ENCODE measurements around the gene TPD52L1.

The TPD52L1 gene

DNA sequence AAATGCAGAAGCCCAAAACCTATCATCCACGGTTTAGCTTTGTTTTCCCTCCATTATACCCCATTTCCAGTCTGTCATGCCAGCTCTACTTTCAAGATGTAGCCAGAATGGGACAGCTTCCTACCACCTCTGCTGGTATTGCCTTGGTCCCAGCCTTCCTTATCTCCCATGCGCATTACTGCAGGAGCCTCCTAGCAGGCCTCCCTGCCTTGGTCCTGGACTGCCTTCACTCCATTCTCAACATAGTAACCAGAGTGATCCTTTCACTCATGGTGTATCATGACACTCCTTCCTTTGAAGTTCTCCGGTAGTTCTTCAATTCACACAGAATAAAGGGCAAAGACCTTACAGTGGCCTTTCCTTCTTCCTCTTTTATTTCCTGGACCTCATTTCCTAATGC is 15.9 kb downstream of the TPD52L1 start:
- no peak for TF ChIP-seq JUND (IDR thresholded peaks at IDR 0.05; ENCODE audit: low read depth)
- DNase-seq (ENCODE audit: low read depth in 1 of 2, low spot score in 1 of 2), result no peak
- in situ Hi-C loops (cut with HindIII; ENCODE audit: low pct_unique_long_range_greater_than_20kb, low sequenced_read_pairs), result no loop called here

DNA sequence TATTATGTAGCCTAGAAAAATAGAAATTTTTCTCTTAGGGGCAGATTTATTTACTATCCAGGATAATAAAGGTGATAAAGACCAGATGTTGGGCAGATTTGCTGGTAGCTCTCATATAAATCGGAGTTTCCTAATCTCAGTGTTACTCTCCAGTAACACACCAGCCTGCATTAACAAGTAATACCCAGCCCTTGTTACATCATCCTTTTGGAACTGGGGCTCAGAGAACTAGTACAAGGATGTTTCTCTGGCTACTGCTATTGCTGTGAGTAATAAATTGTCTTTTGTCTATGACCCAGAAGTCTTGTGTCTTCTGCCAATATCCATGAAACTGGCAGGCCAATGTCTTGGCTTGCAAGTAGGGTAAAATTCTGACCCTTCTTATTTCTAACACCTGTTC is 16.8 kb downstream of the TPD52L1 start:
- in situ Hi-C loops (cut with HindIII; ENCODE audit: low pct_unique_long_range_greater_than_20kb, low sequenced_read_pairs), result no loop called here
- no peak for TF ChIP-seq JUND (IDR thresholded peaks at IDR 0.05; ENCODE audit: low read depth)
- DNase-seq (ENCODE audit: low read depth in 1 of 2, low spot score in 1 of 2), result no peak

DNA sequence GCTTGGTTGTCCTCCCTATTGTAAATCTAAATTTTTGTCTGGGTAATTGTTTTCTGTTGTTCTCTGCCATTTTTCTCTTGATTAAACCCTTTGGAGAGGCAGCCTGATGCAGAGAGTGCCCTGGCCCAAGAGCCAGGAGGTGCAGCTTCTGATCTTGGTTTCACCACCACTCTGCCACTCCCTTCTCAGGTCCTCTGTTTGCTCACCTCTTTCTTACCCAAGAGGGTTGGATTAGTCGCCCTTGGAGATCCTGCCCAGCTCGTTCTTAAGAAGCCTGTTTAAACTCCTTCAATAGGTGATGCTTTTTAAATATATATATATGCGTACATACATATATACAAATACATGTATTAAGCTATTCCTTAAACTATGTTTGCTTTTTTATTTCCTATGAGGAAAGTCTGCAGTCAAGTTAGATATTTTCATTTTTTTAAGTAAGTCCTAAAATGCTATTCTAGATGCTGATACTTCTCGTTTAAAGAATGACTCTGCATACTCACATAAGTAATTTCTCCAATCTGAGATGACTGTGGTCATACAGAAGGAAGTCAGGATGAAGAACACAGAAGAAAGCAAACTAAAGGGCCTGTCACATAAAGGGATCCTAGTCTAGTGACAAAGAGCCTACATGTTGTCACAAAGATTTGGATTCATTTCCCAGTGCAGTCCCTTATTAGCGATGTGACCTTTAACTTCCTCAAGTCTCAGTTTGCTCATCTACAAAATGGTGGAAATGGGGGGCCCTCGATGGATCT is 19.9 kb downstream of the TPD52L1 start:
- no peak for TF ChIP-seq JUND (IDR thresholded peaks at IDR 0.05; ENCODE audit: low read depth)
- peak in 1 of 2 experiments; percentile 47 for DNase-seq (ENCODE audit: low read depth in 1 of 2, low spot score in 1 of 2)
- in situ Hi-C loops (cut with HindIII; ENCODE audit: low pct_unique_long_range_greater_than_20kb, low sequenced_read_pairs), result no loop called here

DNA sequence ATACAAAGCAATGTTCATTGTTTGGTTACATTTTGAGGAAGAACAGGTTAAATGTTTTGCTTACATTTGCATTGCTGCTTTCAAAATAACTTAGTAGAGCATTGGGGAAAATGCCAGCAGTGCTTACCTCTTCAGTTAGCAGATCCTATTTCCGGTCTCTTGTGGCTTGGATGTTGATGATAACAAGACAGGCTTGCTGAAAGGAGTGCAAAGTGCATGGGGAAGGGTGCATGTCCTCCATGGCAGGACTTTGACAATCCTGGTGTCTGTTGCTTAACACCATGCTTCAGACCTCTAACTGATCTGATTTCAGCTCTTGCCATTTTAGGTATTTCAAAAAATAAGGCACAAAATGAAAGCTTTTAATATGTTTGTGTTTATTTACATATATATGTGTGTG is 21.1 kb downstream of the TPD52L1 start:
- in situ Hi-C loops (cut with HindIII; ENCODE audit: low pct_unique_long_range_greater_than_20kb, low sequenced_read_pairs), result no loop called here
- no peak for DNase-seq (ENCODE audit: low read depth in 1 of 2, low spot score in 1 of 2)
- no peak for TF ChIP-seq JUND (IDR thresholded peaks at IDR 0.05; ENCODE audit: low read depth)

DNA sequence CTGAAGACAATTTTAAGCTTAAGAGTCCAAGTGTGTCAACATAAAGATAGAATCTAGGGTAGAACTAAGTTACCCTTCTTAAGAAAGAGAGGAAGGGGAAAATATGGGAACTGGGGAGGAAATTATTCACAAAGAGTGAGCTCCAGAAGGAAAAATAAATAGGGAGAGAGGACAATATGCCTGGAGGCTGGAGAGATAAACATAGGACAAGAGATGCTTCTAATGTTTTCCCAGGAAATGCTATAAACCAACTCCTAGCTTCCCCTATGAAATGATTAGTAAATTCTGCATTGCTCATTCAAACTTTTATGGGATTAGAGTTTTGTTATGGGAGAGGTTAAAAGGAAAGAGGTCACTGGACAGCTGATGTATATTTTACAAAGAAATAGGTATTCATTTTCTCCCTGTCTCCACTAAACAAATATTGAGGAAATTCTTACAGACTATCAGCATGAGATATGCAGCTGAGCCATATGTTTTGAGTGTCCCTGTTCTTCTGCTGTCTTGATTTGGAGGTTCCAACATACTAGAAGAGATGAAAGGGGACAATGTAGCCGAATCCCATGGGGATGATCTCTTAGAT is 22.0 kb downstream of the TPD52L1 start:
- TF ChIP-seq JUND (IDR thresholded peaks at IDR 0.05; ENCODE audit: low read depth), result no peak
- in situ Hi-C loops (cut with HindIII; ENCODE audit: low pct_unique_long_range_greater_than_20kb, low sequenced_read_pairs), result no loop called here
- no peak for DNase-seq (ENCODE audit: low read depth in 1 of 2, low spot score in 1 of 2)

DNA sequence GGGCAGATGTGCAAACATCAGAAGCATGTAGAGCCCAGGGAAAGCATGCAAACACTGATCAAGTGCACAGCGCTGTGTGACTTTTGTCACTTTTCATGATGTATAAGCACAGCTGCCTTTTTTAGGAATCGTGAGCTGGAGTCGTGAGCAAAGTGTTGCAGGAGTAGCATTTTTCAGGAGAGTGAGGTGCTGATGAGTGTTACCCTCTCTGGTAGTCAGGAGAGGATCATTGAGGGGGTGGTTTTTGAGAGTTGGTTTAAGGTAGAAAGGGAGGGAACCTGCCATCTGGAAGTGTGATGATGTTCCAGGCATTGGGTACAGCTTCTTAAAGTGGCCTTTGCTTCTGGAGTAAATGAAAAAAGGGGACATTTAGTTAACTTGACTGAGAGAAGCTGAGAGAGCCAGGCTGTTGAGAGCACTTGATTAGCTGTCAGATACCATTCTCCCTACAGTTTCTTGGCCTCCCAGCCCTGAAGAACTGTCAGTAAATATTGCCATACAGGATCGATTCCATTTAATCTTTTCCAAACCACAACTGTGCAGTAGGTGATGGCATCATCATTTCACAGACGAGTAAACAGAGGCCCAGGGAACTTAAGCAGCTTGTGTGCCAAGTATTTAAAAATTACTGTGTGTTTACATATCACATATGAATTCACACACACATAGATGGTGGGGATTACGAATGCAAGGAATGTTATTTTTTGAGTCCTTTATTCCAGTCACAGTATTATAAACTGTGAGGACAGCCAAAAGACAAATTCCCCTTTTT is 28.9 kb downstream of the TPD52L1 start:
- DNase-seq (ENCODE audit: low read depth in 1 of 2, low spot score in 1 of 2), result peak in 1 of 2 experiments; percentile 41
- in situ Hi-C loops (cut with HindIII; ENCODE audit: low pct_unique_long_range_greater_than_20kb, low sequenced_read_pairs), result no loop called here
- no peak for TF ChIP-seq JUND (IDR thresholded peaks at IDR 0.05; ENCODE audit: low read depth)

DNA sequence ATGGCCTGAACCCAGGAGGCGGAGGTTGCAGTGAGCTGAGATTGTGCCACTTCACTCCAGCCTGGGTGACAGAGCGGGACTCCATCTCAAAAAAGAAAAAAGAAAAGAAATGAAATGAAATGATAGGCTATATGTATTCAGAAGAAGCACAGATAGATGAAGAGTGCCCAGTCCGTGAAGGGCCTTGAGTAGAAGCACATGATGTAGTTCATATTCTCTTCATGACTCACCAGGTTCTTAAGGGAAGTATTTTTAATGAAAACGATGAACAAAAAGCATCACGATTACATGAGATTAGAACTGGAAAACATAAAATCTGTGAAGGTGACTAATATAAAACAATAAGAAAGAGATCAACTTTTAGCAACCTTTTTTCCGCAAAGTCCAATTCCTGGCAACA is 29.8 kb downstream of the TPD52L1 start:
- no peak for TF ChIP-seq JUND (IDR thresholded peaks at IDR 0.05; ENCODE audit: low read depth)
- in situ Hi-C loops (cut with HindIII; ENCODE audit: low pct_unique_long_range_greater_than_20kb, low sequenced_read_pairs), result no loop called here
- no peak for DNase-seq (ENCODE audit: low read depth in 1 of 2, low spot score in 1 of 2)

DNA sequence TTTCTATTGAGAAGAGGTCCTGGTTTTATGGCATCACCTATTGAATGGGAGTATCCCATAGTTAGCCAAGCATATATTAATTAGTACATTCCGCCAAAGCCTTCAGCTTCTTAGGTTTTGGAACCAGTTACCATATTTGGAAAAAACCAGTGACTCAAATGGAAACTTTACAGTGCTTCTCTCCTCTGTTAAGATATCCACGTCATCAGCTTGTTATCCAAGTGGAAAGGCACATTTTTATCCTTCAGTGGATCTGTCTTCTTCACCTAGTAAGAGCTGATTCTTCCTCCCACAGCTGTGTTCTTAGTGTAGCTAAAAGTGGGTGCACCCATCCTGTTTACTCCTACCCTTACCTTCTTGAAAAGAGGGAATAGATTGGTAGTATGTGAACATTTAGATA is 34.5 kb downstream of the TPD52L1 start:
- no peak for TF ChIP-seq JUND (IDR thresholded peaks at IDR 0.05; ENCODE audit: low read depth)
- in situ Hi-C loops (cut with HindIII; ENCODE audit: low pct_unique_long_range_greater_than_20kb, low sequenced_read_pairs), result no loop called here
- no peak for DNase-seq (ENCODE audit: low read depth in 1 of 2, low spot score in 1 of 2)

DNA sequence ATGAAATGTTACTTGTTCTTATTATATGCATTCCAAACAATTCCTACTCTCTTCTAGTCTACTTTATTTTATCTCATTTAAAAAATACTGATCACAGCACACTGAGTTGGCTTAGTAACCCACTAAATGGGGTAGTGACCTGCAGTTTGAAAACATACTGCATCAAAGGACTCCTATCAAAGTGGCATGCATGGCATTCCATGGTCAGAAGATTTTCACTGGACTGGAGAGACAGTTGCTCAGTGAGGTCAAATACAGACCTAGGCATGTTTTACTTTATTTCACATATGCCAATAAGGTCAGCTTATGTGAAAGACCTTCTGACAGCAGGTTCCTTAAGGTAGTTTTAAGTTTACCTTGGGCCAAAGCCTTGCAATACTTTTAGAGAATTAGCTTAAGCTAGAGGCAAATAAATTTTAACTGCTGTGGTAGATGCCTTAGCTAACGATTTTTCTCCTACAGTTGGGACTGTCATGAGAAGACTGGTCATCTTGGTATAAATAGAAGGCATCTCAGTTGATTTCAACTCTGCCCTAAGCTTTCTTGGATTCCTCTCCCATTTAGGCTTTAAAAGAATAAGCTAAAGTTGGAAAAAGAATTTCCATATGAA is 35.1 kb downstream of the TPD52L1 start:
- no peak for DNase-seq (ENCODE audit: low read depth in 1 of 2, low spot score in 1 of 2)
- in situ Hi-C loops (cut with HindIII; ENCODE audit: low pct_unique_long_range_greater_than_20kb, low sequenced_read_pairs), result no loop called here
- TF ChIP-seq JUND (IDR thresholded peaks at IDR 0.05; ENCODE audit: low read depth), result no peak

DNA sequence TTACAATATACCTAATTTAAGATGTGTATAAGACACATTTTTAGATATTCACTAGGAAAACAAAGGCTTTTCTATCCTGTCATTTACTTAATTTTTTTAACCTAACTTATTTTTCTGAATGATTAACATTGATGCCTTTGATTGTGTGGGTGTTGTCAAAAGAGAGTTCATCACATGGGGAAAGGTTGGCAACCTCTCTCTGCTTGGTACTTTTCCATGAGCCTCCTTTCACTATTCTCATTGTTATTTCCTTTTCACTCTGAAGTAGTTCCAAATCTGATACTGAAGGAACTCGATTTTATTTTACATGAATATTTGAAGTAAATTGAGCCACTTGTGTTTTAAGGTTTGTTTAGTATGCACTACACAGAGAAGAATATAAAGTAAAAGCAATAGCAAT is 35.9 kb downstream of the TPD52L1 start:
- TF ChIP-seq JUND (IDR thresholded peaks at IDR 0.05; ENCODE audit: low read depth), result no peak
- no peak for DNase-seq (ENCODE audit: low read depth in 1 of 2, low spot score in 1 of 2)
- in situ Hi-C loops (cut with HindIII; ENCODE audit: low pct_unique_long_range_greater_than_20kb, low sequenced_read_pairs), result no loop called here

DNA sequence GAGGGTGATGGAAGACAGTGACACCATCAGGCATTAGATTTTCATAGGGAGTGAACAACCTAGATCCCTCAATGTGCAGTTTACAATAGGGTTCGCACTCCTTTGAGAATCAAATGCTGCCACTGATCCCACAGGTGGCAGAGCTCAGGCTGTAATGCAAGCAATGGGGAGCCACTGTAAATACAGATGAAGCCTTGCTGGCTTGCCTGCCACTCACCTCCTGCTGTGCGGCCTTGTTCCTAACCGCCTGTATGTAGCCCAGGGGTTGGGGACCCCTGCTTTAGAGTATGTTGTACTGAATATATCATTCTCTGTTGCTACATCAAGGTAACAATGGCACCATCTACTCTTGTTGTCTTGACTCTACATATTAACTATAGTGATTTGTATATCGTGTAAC is 37.1 kb downstream of the TPD52L1 start:
- no peak for TF ChIP-seq JUND (IDR thresholded peaks at IDR 0.05; ENCODE audit: low read depth)
- DNase-seq (ENCODE audit: low read depth in 1 of 2, low spot score in 1 of 2), result no peak
- in situ Hi-C loops (cut with HindIII; ENCODE audit: low pct_unique_long_range_greater_than_20kb, low sequenced_read_pairs), result no loop called here

DNA sequence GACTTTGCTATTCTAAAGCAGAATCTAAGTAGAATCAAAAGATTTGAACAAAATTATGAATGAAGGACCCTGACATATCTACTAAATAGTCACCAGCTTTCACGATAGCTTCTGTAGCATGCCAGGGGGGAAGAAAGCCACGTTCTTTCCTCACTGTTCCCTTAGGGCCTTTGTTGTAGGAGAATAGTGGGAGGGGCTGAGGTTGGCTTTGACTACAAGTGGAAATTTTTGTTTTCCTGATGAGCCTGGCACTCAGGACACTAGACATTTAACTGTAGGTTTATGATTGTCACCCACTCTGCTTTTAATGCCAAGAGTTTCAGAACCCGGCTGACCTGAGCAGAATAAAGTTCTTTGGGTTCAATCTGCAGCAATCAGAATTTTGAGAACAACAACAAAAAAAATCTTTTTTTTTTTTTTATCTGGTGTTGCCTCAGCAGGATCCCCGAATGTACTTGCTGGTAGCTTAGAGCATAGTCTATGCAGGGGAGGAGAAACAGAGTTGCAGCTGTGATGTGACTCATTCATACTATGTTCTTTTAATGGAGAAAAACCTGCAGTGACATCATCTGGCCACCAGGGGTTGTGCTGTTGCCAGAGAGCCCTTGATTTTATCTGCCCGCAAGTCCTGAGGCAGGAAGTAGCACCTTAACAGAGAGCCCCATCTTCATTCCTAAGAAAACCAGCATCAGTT is 38.5 kb downstream of the TPD52L1 start:
- in situ Hi-C loops (cut with HindIII; ENCODE audit: low pct_unique_long_range_greater_than_20kb, low sequenced_read_pairs), result no loop called here
- DNase-seq (ENCODE audit: low read depth in 1 of 2, low spot score in 1 of 2), result peak in 1 of 2 experiments; percentile 85
- TF ChIP-seq JUND (IDR thresholded peaks at IDR 0.05; ENCODE audit: low read depth), result no peak

All from T47D (cell line).